ENCODE data around the gene NINJ2.

NINJ2 gene

DNA sequence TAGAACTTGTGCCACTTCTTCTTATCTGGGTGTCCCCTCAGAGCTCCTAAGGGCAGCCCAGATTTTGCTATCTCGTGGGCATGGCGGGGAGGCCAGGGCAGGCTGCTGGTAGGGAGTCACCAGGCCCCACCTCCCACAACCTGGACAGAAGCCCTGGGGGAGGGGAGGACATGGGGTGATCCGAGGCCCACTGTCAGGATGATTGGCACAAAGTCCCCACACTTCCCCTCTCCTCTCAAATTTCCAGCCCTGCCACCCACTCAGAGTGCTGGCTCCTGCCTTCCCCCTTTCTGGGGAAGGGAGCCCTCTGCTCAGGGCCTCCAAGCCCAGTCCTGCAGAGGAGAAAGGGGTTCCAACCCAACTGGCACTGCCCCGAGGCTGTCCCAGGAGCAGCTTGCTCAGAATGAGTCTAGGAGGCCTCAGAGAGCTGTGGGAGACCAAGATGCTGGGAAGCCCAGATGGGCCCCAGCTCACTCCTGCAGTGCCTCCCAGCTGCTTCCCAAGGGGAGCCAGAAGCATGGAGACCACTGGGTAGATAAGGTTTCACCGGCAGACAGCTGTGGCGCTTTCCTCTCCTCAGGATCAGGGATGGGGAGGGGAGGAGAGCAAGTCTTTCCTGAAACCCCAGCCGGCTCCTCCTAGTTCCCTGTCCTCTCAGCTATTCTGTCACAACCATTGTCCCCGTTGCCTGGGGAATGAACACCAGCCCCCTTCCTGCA, 120.7 kb downstream of the NINJ2 start:
- Histone ChIP-seq H3K36me3 (no peaks in the 10 kb centered on the region), H3K4me1 (ENCODE audit: control insufficient read depth in 1 of 2, insufficient read depth in 1 of 2, low read depth in 1 of 2, low read length in 1 of 2) (peaks cover 57 to 59% of the 10 kb centered on the region in 2 experiments), H3K27ac (no peak overlapping the region), H3K27me3 (no peaks in the 10 kb centered on the region), H3K4me3 (ENCODE audit: low read depth in 1 of 2, low read length in 1 of 2) (no peak overlapping the region), H3K9me3 (no peaks in the 10 kb centered on the region)
- TF ChIP-seq CTCF (IDR thresholded peaks at IDR 0.05), result no peak

- Histone ChIP-seq H3K36me3 (no peaks in the 10 kb centered on the region), H3K27me3 (no peaks in the 10 kb centered on the region), H3K4me3 (ENCODE audit: low read depth in 1 of 2, low read length in 1 of 2) (no peak overlapping the region), H3K9me3 (no peaks in the 10 kb centered on the region), H3K4me1 (ENCODE audit: control insufficient read depth in 1 of 2, insufficient read depth in 1 of 2, low read depth in 1 of 2, low read length in 1 of 2) (peaks cover 52 to 53% of the 10 kb centered on the region in 2 experiments), H3K27ac (no peak overlapping the region)
- no peak for TF ChIP-seq CTCF (IDR thresholded peaks at IDR 0.05)
Measured at GRCh38 chr12:541676-542324, 121.4 kb downstream of the NINJ2 start.

- Histone ChIP-seq H3K9me3 (no peaks in the 10 kb centered on the region), H3K27ac (no peak overlapping the region), H3K36me3 (no peaks in the 10 kb centered on the region), H3K4me1 (ENCODE audit: control insufficient read depth in 1 of 2, insufficient read depth in 1 of 2, low read depth in 1 of 2, low read length in 1 of 2) (peaks cover 33% of the 10 kb centered on the region in 2 experiments), H3K4me3 (ENCODE audit: low read depth in 1 of 2, low read length in 1 of 2) (no peak overlapping the region), H3K27me3 (no peaks in the 10 kb centered on the region)
- no peak for TF ChIP-seq CTCF (IDR thresholded peaks at IDR 0.05)
Measured at GRCh38 chr12:539540-540310, 123.5 kb downstream of the NINJ2 start.

DNA sequence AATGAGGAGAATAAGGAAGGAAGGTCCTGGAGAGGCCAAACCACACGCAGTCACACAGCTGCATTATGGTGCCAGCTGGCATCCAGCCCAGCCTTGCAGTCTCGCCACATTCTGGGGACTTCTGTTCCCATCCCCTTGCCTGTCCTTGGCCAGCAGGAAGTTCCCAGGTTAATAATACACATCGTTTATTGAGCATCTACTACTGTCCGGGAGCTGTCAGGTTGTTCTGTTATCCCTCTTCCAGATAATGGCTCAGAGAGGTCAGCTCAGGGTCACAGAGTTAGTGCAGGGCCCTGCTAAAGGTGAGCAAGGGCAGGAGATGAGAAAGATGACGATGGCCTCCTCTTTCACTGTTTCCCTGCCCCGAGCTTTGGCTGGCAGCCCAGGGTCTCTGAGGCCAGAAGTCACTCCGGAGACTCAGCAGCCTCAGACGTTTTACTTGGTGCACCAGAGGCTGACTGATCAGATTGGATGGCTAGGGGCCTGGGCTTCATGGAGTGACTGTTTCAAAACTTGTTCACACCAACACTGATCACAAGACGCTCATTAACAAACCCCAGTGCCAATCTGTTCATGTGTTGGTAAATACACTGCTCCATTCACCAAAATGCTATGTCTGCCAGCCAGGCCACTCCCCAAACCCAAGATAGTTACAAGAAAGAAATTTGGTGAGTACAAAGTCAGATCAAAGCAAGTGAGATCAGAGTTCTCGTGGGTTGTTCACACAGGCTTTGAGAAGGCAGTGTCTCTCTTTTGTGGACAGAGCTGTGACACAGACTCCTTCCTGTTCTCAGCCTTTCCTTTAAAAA, 124.3 kb downstream of the NINJ2 start:
- Histone ChIP-seq H3K4me3 (ENCODE audit: low read depth in 1 of 2, low read length in 1 of 2) (no peak overlapping the region), H3K4me1 (ENCODE audit: control insufficient read depth in 1 of 2, insufficient read depth in 1 of 2, low read depth in 1 of 2, low read length in 1 of 2) (peaks cover 25% of the 10 kb centered on the region in 2 experiments), H3K27me3 (no peaks in the 10 kb centered on the region), H3K9me3 (no peaks in the 10 kb centered on the region), H3K36me3 (no peaks in the 10 kb centered on the region), H3K27ac (no peak overlapping the region)
- TF ChIP-seq CTCF (IDR thresholded peaks at IDR 0.05), result no peak

- H3K27me3 ChIP-seq, result no peaks in the 10 kb centered on the region
- peaks cover 19 to 20% of the 10 kb centered on the region in 2 experiments for H3K4me1 ChIP-seq (ENCODE audit: control insufficient read depth in 1 of 2, insufficient read depth in 1 of 2, low read depth in 1 of 2, low read length in 1 of 2)
- H3K36me3 ChIP-seq, result no peaks in the 10 kb centered on the region
- no peak for TF ChIP-seq CTCF (IDR thresholded peaks at IDR 0.05)
- H3K9me3 ChIP-seq, result no peaks in the 10 kb centered on the region
- no peak overlapping the region for H3K4me3 ChIP-seq (ENCODE audit: low read depth in 1 of 2, low read length in 1 of 2)
- no peak overlapping the region for H3K27ac ChIP-seq
Measured at GRCh38 chr12:537772-538171, 125.5 kb downstream of the NINJ2 start.
